ENCODE results near the gene KCTD3. TPM values are rescaled to one million over a fixed set of nuclear protein-coding genes. Genes with fewer than 3 reads are reported as not detected.

The KCTD3 gene
- polyA plus RNA-seq, 3 donors: 5.9 to 8.7 (median 6.7) TPM

GRCh38 chr1:215631489-215631888 is 64.4 kb downstream of the KCTD3 start:
- no peaks in the 10 kb centered on the region for H3K27me3 ChIP-seq (ENCODE audit: control insufficient read depth in 2 of 2, insufficient read depth in 2 of 2, low read length in 2 of 2)
- H3K9me3 Mint-ChIP-seq: peaks cover 1 to 7% (median 5%) of the 10 kb centered on the region in 7 donors
- no peaks in the 10 kb centered on the region for H4K20me1 ChIP-seq (ENCODE audit: insufficient read depth, low read length)
- H3K27ac ChIP-seq (ENCODE audit: low read depth in 1 of 2, low read length in 2 of 2): no peak overlapping the region
- no peaks in the 10 kb centered on the region for H3K36me3 Mint-ChIP-seq
- DNase-seq: no peak
- TF ChIP-seq, protein P1, sequence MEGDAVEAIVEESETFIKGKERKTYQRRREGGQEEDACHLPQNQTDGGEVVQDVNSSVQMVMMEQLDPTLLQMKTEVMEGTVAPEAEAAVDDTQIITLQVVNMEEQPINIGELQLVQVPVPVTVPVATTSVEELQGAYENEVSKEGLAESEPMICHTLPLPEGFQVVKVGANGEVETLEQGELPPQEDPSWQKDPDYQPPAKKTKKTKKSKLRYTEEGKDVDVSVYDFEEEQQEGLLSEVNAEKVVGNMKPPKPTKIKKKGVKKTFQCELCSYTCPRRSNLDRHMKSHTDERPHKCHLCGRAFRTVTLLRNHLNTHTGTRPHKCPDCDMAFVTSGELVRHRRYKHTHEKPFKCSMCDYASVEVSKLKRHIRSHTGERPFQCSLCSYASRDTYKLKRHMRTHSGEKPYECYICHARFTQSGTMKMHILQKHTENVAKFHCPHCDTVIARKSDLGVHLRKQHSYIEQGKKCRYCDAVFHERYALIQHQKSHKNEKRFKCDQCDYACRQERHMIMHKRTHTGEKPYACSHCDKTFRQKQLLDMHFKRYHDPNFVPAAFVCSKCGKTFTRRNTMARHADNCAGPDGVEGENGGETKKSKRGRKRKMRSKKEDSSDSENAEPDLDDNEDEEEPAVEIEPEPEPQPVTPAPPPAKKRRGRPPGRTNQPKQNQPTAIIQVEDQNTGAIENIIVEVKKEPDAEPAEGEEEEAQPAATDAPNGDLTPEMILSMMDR (IDR thresholded peaks at IDR 0.05): no peak
- no peak overlapping the region for H3K4me3 Mint-ChIP-seq
- H3K9ac ChIP-seq (ENCODE audit: insufficient read depth, low read length, poor library complexity, severe bottlenecking): no peak overlapping the region
- no peak overlapping the region for H2AFZ ChIP-seq (ENCODE audit: insufficient read depth, low read depth, low read length, poor library complexity, severe bottlenecking)
- peaks cover 0 to 3% (median 1%) of the 10 kb centered on the region in 3 donors for H3K27me3 Mint-ChIP-seq (ENCODE audit: low read depth in 3 of 3)
- no peak overlapping the region for H3K4me2 ChIP-seq (replicated peaks; ENCODE audit: extremely low read depth, low read length, poor library complexity, severe bottlenecking)
- H3K4me1 Mint-ChIP-seq: no peaks in the 10 kb centered on the region
- intact Hi-C loops (cut with micrococcal nuclease): no loop called here
- H3K27ac Mint-ChIP-seq: no peak overlapping the region
- H3K9me3 ChIP-seq (replicated peaks in 1 of 2; ENCODE audit: control insufficient read depth in 1 of 2, insufficient read depth in 1 of 2, low read length in 2 of 2): no peaks in the 10 kb centered on the region
- no peak overlapping the region for H3K4me3 ChIP-seq (replicated peaks in 1 of 3; ENCODE audit: low read depth in 2 of 3, low read length in 3 of 3)
- no peaks in the 10 kb centered on the region for H3K4me1 ChIP-seq (ENCODE audit: control insufficient read depth in 1 of 2, insufficient read depth in 2 of 2, low read length in 2 of 2)
- H3K36me3 ChIP-seq (replicated peaks in 1 of 2; ENCODE audit: control insufficient read depth in 1 of 2, insufficient read depth in 2 of 2, low read length in 2 of 2): no peaks in the 10 kb centered on the region
- H3K79me2 ChIP-seq (ENCODE audit: insufficient read depth, low read length): no peaks in the 10 kb centered on the region
- 80% methylated on average over 1 of the region's 3 CpGs for WGBS (ENCODE audit: insufficient coverage)

DNA sequence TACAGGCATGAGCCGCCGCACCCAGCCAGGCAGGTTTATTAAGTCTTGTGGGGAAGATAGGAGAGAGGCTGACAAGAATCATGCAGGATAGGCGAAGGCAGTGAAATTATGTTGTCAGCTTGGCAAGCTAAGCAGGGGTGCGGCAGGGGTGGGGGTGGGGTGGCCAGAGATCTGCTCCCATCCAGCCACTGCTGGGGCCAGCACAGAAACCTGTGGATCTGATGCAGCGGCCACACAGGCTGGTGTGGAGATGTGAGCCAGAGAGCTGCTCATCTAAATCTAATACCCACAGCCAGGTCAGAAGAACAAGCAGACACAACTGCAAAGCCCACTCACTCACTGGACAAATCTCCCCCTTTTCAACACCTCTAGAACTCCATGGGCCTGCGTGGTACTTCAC is 68.7 kb downstream of the KCTD3 start:
- Mint-ChIP-seq H3K27me3 (ENCODE audit: low read depth in 3 of 3) (peaks cover 0 to 5% (median 1%) of the 10 kb centered on the region in 3 donors), H3K36me3 (no peaks in the 10 kb centered on the region), H3K4me3 (no peak overlapping the region), H3K4me1 (no peaks in the 10 kb centered on the region), H3K9me3 (peaks cover 0 to 3% (median 2%) of the 10 kb centered on the region in 7 donors), H3K27ac (no peak overlapping the region)
- Histone ChIP-seq H3K27me3 (ENCODE audit: control insufficient read depth in 2 of 2, insufficient read depth in 2 of 2, low read length in 2 of 2) (no peaks in the 10 kb centered on the region), H3K36me3 (replicated peaks in 1 of 2; ENCODE audit: control insufficient read depth in 1 of 2, insufficient read depth in 2 of 2, low read length in 2 of 2) (no peaks in the 10 kb centered on the region), H3K4me1 (ENCODE audit: control insufficient read depth in 1 of 2, insufficient read depth in 2 of 2, low read length in 2 of 2) (no peaks in the 10 kb centered on the region), H4K20me1 (ENCODE audit: insufficient read depth, low read length) (no peaks in the 10 kb centered on the region), H3K27ac (ENCODE audit: low read depth in 1 of 2, low read length in 2 of 2) (no peak overlapping the region), H3K9me3 (replicated peaks in 1 of 2; ENCODE audit: control insufficient read depth in 1 of 2, insufficient read depth in 1 of 2, low read length in 2 of 2) (no peaks in the 10 kb centered on the region), H3K4me2 (replicated peaks; ENCODE audit: extremely low read depth, low read length, poor library complexity, severe bottlenecking) (no peak overlapping the region), H3K79me2 (ENCODE audit: insufficient read depth, low read length) (no peaks in the 10 kb centered on the region), H3K9ac (ENCODE audit: insufficient read depth, low read length, poor library complexity, severe bottlenecking) (no peak overlapping the region), H3K4me3 (replicated peaks in 1 of 3; ENCODE audit: low read depth in 2 of 3, low read length in 3 of 3) (no peak overlapping the region), H2AFZ (ENCODE audit: insufficient read depth, low read depth, low read length, poor library complexity, severe bottlenecking) (no peak overlapping the region)
- TF ChIP-seq, protein P1 (IDR thresholded peaks at IDR 0.05): no peak
- intact Hi-C loops (cut with micrococcal nuclease): no loop called here
- WGBS (ENCODE audit: insufficient coverage): 100% methylated on average over 2 of the region's 6 CpGs
- DNase-seq: no peak

All from CD14-positive monocyte (primary cell).